GM12891 (cell line): Measurements from ENCODE around the gene ECM2.

Experiments used
- DNase-seq: peaks from one replicate; pipeline ENCODE4 v3.0.0; 2011; ENCODE audit warnings: low spot score; ENCODE audit not compliant: insufficient read length
- FAIRE-seq: peaks from 2 replicates; lab custom pipeline; 2011; peaks lifted over from hg19 to GRCh38; lab: Jason Lieb, UNC
- PAX5 ChIP-seq: IDR thresholded peaks from 2 replicates; pipeline ENCODE4 v1.6.1; 2011; ENCODE audit warnings: low read length, moderate library complexity, mild to moderate bottlenecking; ENCODE audit not compliant: insufficient read depth, severe bottlenecking
- POLR2A ChIP-seq: IDR thresholded peaks from 2 replicates; pipeline ENCODE4 v1.6.1; 2011; ENCODE audit warnings: low read depth, low read length, control low read depth
- POLR2AphosphoS5 ChIP-seq: IDR thresholded peaks from 2 replicates; pipeline ENCODE4 v1.6.1; 2011; ENCODE audit warnings: low read depth, low read length, control low read depth
- POU2F2 ChIP-seq: IDR thresholded peaks from 2 replicates; pipeline ENCODE4 v1.6.1; 2011; ENCODE audit warnings: low read depth, mild to moderate bottlenecking, control low read depth, low read length, moderate library complexity
- SPI1 ChIP-seq: IDR thresholded peaks from 2 replicates; pipeline ENCODE4 v1.6.1; 2011; ENCODE audit warnings: low read depth, low read length, control low read depth
- TAF1 ChIP-seq: IDR thresholded peaks from 2 replicates; pipeline ENCODE4 v1.6.1; 2011; ENCODE audit warnings: low read depth, low read length, control low read depth

ECM2 gene

GRCh38 chr9:92488681-92489550 lies 46.9 kb downstream of the ECM2 start:
- DNase-seq, result no peak
- TF ChIP-seq POLR2AphosphoS5 (no peak), PAX5 (no peak), POLR2A (no peak), TAF1 (no peak), SPI1 (no peak), POU2F2 (no peak)
- no peak for FAIRE-seq

- no peak for DNase-seq
- FAIRE-seq, result no peak
- TF ChIP-seq PAX5, result no peak
- TF ChIP-seq POLR2AphosphoS5, result no peak
- TF ChIP-seq TAF1, result no peak
- TF ChIP-seq SPI1, result no peak
- no peak for TF ChIP-seq POU2F2
- no peak for TF ChIP-seq POLR2A
Observed at GRCh38 chr9:92486371-92486770, 49.4 kb downstream of the ECM2 start.

- FAIRE-seq (no peak), DNase-seq (no peak)
- no peak for TF ChIP-seq POU2F2
- TF ChIP-seq SPI1, result no peak
- no peak for TF ChIP-seq POLR2A
- TF ChIP-seq TAF1, result no peak
- TF ChIP-seq PAX5, result no peak
- TF ChIP-seq POLR2AphosphoS5, result no peak
Observed at GRCh38 chr9:92484563-92484962, 51.2 kb downstream of the ECM2 start.

- FAIRE-seq (no peak), DNase-seq (no peak)
Observed at GRCh38 chr9:92483627-92484545, 51.9 kb downstream of the ECM2 start.

GRCh38 chr9:92482805-92483204 lies 53.0 kb downstream of the ECM2 start:
- DNase-seq (no peak), FAIRE-seq (no peak)
- TF ChIP-seq POLR2AphosphoS5 (no peak), PAX5 (no peak), POU2F2 (no peak), SPI1 (no peak), POLR2A (no peak), TAF1 (no peak)

More at GRCh38 chr9:92483627-92484545, 51.9 kb downstream of the ECM2 start:
- TF ChIP-seq SPI1 (no peak), POLR2A (no peak), PAX5 (no peak), POU2F2 (no peak), TAF1 (no peak), POLR2AphosphoS5 (no peak)

- no peak for DNase-seq
- TF ChIP-seq SPI1 (no peak), POLR2AphosphoS5 (no peak), PAX5 (no peak), TAF1 (no peak), POLR2A (no peak), POU2F2 (no peak)
- no peak for FAIRE-seq
Observed at GRCh38 chr9:92482329-92482728, 53.5 kb downstream of the ECM2 start, which contains the start of gene ASPN. ASPN (minus strand) TSS chr9:92482506.

GRCh38 chr9:92480986-92481633 lies 54.7 kb downstream of the ECM2 start:
- FAIRE-seq, result no peak
- no peak for TF ChIP-seq POLR2AphosphoS5
- no peak for TF ChIP-seq POLR2A
- TF ChIP-seq PAX5, result no peak
- TF ChIP-seq SPI1, result no peak
- no peak for TF ChIP-seq POU2F2
- TF ChIP-seq TAF1, result no peak
- DNase-seq, result no peak

- no peak for DNase-seq
- no peak for TF ChIP-seq TAF1
- TF ChIP-seq POLR2AphosphoS5, result no peak
- TF ChIP-seq POU2F2, result no peak
- no peak for TF ChIP-seq POLR2A
- TF ChIP-seq SPI1, result no peak
- no peak for TF ChIP-seq PAX5
- FAIRE-seq, result no peak
Observed at GRCh38 chr9:92480291-92480771, 55.5 kb downstream of the ECM2 start.
